SK-N-SH treated with all-trans-retinoic acid at 6 μM for 48 hours (cell line): ENCODE measurements around the gene PRR5L.

Experiments used
- BACH2 ChIP-seq: fragments of 250-450 bp; sonication (Bioruptor Pico); IDR thresholded peaks from 2 replicates; pipeline ENCODE4 v1.9.0; 2021; ENCODE audit warnings: mild to moderate bottlenecking, borderline replicate concordance
- CREB5 ChIP-seq: fragments of 250-450 bp; sonication (Bioruptor Pico); IDR thresholded peaks from 2 replicates; pipeline ENCODE4 v1.5.1; 2020; ENCODE audit warnings: low read depth, mild to moderate bottlenecking, moderate library complexity
- ESRRG ChIP-seq: fragments of 250-450 bp; sonication (Bioruptor Pico); IDR thresholded peaks from 2 replicates; pipeline ENCODE4 v1.6.1; 2021; ENCODE audit warnings: mild to moderate bottlenecking
- GLIS3 ChIP-seq: fragments of 250-450 bp; sonication (Bioruptor Pico); IDR thresholded peaks from 2 replicates; pipeline ENCODE4 v1.5.0; 2020; ENCODE audit warnings: mild to moderate bottlenecking, moderate library complexity
- ISL1 ChIP-seq: fragments of 250-450 bp; sonication (Bioruptor Pico); IDR thresholded peaks from 2 replicates; pipeline ENCODE4 v2.1.2; 2022; ENCODE audit warnings: mild to moderate bottlenecking, moderate library complexity
- PATZ1 ChIP-seq: fragments of 250-450 bp; sonication (Bioruptor Pico); IDR thresholded peaks from 2 replicates; pipeline ENCODE4 v1.8.0; 2020; ENCODE audit warnings: mild to moderate bottlenecking, moderate library complexity, borderline replicate concordance
- PPARA ChIP-seq: fragments of 250-450 bp; sonication (Bioruptor Pico); IDR thresholded peaks from 2 replicates; pipeline ENCODE4 v1.5.0; 2020; ENCODE audit warnings: mild to moderate bottlenecking, borderline replicate concordance
- RARB ChIP-seq: fragments of 250-450 bp; sonication (Bioruptor Pico); IDR thresholded peaks from 2 replicates; pipeline ENCODE4 v1.8.0; 2021; ENCODE audit warnings: mild to moderate bottlenecking, moderate library complexity
- SNAI2 ChIP-seq: fragments of 250-450 bp; sonication (Bioruptor Pico); IDR thresholded peaks from 2 replicates; pipeline ENCODE4 v1.5.0; 2020; ENCODE audit warnings: mild to moderate bottlenecking, moderate library complexity
- ZC3H10 ChIP-seq: fragments of 250-450 bp; sonication (Bioruptor Pico); IDR thresholded peaks from 2 replicates; pipeline ENCODE4 v1.5.1; 2021; ENCODE audit warnings: mild to moderate bottlenecking, moderate library complexity
- ZFP3 ChIP-seq: fragments of 250-450 bp; sonication (Bioruptor Pico); IDR thresholded peaks from 2 replicates; pipeline ENCODE4 v1.5.0; 2020; ENCODE audit warnings: mild to moderate bottlenecking, moderate library complexity
- ZNF565 ChIP-seq: fragments of 450-650 bp; formaldehyde crosslinking; conservative IDR thresholded peaks from 2 replicates; pipeline ENCODE4 v1.5.0; 2020; ENCODE audit warnings: low read depth, mild to moderate bottlenecking, moderate library complexity
- ZNF70 ChIP-seq: fragments of 450-650 bp; formaldehyde crosslinking; IDR thresholded peaks from 2 replicates; pipeline ENCODE4 v1.5.0; 2020; ENCODE audit warnings: mild to moderate bottlenecking, moderate library complexity
- TF ChIP-seq, protein P1 (sequence below): fragments of 250-450 bp; sonication (Bioruptor Pico); IDR thresholded peaks from 2 replicates; pipeline ENCODE4 v1.5.1; 2021; ENCODE audit warnings: mild to moderate bottlenecking, moderate library complexity

DNA sequence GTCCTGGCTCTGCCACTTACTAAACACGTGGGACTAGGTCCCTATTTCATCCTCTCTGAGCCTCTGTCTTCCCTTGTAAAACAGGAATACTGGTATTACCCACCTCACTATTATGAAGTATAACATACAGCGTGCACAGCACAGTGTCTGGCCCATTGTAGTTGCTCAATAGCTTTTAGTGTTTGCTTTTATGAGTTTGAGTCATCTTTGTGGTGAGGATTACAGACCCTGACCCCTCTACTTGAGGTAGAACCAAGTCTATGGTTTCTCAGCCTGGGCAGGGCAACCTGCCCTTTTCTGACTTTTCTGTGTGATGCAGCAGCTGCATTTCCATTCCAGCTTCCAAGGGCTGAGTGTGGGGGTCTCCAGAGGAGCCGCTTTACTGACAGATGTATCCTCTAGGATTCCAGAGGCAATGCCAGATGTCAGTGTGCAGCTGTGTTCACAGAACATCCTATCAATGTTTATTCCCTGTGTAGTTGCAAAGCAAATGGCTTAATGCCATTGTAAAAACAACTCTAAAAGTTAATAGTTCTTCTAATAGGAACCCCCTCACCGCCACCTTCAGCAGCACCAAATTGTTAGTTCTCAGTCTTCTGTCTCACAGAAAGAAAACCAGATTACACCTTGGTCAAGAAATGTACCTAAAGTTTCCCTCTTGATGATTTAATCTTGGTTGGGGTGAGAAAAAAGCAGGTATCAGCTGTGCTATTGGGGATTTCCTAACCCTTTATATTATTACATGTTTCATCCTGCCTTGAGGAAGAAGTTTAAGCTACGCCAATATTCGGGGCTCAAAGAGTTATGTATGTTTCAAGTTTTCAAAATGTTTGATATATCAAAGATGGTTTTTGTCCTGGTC, 16.8 kb downstream of the PRR5L start:
- no peak for TF ChIP-seq PATZ1 (CRISPR knock-in tag)
- no peak for TF ChIP-seq GLIS3 (CRISPR knock-in tag)
- no peak for TF ChIP-seq CREB5 (CRISPR knock-in tag)
- no peak for TF ChIP-seq ZNF565 (CRISPR knock-in tag)
- TF ChIP-seq ZNF70: no peak
- no peak for TF ChIP-seq BACH2
- no peak for TF ChIP-seq ISL1 (CRISPR knock-in tag)
- TF ChIP-seq PPARA (CRISPR knock-in tag): no peak
- TF ChIP-seq SNAI2: no peak
- TF ChIP-seq RARB: no peak
- TF ChIP-seq, protein P1, sequence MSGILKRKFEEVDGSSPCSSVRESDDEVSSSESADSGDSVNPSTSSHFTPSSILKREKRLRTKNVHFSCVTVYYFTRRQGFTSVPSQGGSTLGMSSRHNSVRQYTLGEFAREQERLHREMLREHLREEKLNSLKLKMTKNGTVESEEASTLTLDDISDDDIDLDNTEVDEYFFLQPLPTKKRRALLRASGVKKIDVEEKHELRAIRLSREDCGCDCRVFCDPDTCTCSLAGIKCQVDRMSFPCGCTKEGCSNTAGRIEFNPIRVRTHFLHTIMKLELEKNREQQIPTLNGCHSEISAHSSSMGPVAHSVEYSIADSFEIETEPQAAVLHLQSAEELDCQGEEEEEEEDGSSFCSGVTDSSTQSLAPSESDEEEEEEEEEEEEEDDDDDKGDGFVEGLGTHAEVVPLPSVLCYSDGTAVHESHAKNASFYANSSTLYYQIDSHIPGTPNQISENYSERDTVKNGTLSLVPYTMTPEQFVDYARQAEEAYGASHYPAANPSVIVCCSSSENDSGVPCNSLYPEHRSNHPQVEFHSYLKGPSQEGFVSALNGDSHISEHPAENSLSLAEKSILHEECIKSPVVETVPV (CRISPR knock-in tag): no peak
- TF ChIP-seq ZC3H10 (CRISPR knock-in tag): no peak
- TF ChIP-seq ZFP3 (CRISPR knock-in tag): no peak
- TF ChIP-seq ESRRG (CRISPR knock-in tag): no peak
